Activated CD4-positive, alpha-beta T cell treated with anti-CD3 and anti-CD28 coated beads, Interleukin-2, amount 50 U/mL, for 24 hours (primary cell): ENCODE results near the gene ABCG1.

Source experiments
- DNase-seq, 2 donors: peaks; one replicate each; pipeline ENCODE4 v3.0.0-alpha.2; 2020; ENCODE audit warnings: low read depth in 1 of 2, low spot score in 1 of 2

Gene ABCG1

DNA sequence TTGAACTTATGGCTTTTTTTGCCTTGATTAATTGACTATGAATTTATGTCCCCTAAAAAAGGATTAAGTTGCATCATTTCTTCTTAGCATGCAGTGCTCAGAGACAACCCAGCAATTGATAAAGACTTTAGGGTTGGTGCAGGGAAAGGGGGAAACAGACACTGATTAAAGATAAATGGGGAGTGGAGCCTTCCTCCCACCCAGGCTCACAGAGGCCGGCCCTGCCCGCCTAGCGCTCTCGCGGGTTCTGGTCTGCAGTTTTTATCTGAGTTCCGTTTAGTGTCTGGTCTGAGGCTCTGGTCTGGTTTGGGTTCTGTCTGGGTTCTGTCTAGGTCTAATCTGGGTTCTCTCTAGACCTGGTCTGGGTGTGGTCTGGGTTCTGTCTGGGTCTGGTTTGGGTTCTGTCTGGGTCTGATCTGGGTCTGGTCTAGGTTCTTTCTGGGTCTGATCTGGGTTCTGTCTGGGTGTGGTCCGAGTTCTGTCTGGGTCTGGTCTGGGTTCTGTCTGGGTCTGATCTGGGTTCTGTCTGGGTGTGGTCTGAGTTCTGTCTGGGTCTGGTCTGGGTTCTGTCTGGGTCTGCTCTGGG, 48.1 kb downstream of the ABCG1 start:
- no peak for DNase-seq

- no peak for DNase-seq
Measured at GRCh38 chr21:42269386-42269785, 50.4 kb downstream of the ABCG1 start.

DNA sequence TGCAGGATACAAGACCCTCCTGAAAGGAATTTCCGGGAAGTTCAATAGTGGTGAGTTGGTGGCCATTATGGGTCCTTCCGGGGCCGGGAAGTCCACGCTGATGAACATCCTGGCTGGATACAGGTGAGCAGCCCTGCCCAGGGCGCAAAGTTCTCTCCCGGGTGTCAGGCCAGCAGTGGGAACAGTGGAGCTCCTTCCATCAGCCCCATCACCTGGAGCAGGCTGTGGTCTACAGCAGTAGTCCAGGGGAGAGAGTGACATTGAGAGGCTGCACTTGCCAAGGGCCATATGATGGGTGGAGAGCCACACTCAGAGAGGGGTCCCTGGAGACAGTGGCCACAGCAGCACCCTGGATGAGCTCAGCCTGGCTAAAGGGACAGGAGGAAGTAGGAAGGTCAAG, 52.1 kb downstream of the ABCG1 start:
- no peak for DNase-seq

GRCh38 chr21:42272109-42272962, 53.4 kb downstream of the ABCG1 start:
- DNase-seq: no peak

GRCh38 chr21:42272984-42273600, 54.2 kb downstream of the ABCG1 start:
- DNase-seq: no peak

- DNase-seq: no peak
Measured at GRCh38 chr21:42276076-42276475, 57.1 kb downstream of the ABCG1 start.

DNA sequence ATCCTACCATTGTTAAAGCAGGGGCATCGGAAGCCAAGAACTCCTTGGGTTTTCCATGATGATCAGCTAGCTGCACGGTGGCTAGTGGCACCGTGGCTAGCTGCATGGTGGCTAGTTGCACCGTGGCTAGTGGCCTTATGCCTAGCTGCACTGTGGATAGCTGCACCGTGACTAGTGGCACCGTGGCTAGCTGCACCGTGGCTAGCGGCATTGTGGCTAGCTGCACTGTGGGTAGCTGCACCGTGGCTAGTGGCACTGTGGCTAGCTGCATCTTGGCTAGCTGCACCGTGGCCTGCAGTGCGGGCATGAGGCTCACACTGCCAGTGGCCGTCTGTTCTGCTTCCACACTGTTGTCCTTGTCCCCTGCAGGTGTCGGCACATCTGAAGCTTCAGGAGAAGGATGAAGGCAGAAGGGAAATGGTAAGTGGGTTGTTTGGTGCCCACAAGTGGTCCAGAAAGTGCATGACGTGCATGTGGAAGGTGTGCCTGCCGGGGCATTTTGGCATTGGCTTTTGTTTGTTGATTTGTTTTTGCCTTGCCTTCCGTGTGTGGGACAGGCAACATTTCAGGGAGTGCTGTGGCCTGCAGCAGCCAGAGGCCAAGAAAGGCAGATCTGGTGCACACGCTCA, 57.7 kb downstream of the ABCG1 start:
- DNase-seq: no peak

GRCh38 chr21:42277593-42277992, 58.7 kb downstream of the ABCG1 start:
- no peak for DNase-seq

DNA sequence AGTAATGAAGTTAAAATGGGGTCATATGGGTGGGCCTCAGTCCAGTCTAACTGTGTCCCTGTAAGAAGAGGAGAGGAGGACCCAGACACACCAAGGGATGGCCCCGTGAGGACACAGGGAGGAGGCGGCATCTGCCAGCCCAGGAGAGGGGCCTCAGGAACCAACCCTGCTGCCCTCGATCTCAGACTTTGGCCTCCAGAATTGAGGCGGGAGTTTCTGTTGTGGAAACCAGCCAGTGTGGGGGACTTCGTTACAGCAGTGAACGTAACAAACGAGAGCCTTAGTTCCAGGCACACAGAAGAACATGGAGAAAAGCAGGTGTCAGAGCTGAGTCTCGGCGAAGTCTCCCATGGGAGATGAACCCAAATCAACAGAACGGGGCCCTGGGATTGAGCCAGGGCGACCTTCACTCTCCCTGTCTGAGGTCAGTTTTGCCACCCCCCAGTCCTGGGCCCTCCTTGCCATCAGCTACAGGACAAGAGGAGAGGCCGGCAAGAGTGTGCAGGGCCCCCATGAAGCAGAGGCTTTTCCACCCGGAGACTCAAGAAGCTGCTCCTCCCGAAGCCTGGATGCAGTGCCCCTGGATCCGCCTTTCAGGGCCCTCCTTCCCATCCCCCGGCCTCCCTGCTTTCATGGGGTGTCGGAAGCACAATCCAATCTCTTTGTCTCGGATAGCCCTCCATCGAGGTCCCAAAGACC, 59.7 kb downstream of the ABCG1 start:
- DNase-seq: no peak

DNA sequence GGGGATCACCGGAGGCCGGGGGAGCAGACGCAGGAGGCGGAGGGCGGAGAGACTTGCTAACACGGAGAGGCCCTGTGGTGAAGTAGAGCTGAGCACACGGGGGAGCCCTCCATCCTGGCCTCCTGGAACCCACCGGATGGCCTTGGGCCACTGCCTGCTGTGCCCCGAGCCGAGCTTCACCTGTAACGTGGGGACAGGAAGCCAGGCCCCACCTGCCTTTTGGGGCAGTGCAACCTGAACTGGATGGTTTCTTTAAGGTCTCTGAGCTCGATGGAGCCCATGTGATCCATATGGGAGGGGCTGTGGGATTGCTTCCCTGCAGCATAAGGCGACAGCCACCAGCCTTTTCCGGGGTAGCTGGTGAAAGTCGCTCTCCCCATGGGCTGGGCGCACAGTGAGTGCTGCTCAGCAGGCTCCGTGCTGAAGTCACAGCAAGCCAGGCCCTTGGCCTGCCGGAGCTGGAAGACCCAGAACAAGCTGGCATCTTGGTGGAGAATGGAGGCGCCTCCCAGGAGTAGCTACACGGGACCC, 60.5 kb downstream of the ABCG1 start:
- no peak for DNase-seq

DNA sequence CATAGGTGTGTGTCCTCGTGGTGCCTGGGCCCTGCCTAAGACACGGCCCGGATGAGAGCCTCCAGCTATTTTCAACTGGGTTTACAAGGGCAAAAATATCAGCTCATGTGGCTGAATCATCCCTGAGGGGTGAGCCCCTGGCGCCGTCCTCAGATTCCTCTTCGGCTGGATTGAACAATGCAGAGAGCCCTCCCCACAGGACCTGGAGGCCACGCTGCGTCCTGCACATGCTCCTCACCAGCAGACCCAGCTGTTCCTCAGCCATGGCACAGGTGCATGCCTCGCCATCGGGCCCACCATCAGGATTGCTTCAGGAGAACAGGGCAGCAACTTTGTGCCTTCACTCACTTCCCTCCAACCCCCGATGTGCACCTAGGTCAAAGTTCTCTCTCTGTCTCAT, 60.9 kb downstream of the ABCG1 start:
- DNase-seq: no peak

GRCh38 chr21:42280356-42281180, 61.6 kb downstream of the ABCG1 start:
- DNase-seq: no peak

- DNase-seq: no peak
Measured at GRCh38 chr21:42281181-42281680, 62.3 kb downstream of the ABCG1 start.

DNA sequence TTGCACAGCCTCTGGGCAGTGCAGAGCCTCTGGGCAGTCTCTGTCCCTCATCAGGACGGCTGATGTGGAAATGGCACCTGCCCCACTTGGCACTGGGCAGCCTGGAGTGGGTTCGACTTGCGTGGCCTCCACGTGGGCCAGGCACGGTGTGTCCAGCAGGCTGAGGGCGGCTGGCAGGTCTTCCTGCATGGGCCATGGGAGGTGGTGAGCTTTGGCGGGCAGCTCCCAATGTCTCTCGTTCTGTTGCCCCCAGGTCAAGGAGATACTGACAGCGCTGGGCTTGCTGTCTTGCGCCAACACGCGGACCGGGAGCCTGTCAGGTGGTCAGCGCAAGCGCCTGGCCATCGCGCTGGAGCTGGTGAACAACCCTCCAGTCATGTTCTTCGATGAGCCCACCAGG, 63.1 kb downstream of the ABCG1 start:
- no peak for DNase-seq

GRCh38 chr21:42282715-42283114, 63.8 kb downstream of the ABCG1 start:
- DNase-seq: no peak

- no peak for DNase-seq
Measured at GRCh38 chr21:42285569-42286245, 66.8 kb downstream of the ABCG1 start.

- no peak for DNase-seq
Measured at GRCh38 chr21:42286416-42286815, 67.5 kb downstream of the ABCG1 start.

DNA sequence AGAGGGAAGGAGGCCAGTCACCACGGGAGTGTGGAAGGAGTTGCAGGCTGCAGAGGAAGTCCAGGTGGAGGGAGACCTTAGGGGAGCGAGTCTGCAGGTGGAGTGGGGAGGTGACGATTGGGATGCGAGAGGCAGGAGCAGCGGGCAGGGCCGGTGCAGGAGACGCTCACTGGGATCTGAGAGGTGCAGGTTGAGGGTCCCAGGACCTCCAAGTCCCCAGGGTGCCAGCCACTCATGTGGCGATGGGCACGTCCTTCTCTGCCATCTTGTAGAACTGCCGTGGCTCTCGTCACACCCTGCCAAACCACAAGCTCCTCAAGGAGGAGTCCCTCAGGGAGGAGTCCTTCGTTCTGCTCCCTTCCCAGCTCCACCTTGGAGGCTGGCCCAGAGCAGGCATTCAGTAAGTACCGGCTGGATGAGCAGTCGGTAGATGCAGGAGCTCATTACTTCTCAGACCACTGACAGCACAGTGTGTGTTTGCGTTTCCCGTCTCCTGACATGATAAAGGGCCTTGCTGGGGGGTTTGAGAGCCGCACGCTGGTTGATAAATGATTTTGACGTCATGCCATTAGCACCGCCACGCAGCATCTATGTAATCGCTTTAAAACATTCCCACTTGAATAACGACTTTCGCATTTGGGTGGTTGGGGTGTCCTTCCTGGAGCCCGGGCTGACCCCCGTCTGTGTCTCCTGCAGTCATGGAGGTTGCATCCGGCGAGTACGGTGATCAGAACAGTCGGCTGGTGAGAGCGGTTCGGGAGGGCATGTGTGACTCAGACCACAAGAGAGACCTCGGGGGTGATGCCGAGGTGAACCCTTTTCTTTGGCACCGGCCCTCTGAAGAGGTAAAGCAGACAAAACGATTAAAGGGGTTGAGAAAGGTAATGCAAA, 68.5 kb downstream of the ABCG1 start:
- DNase-seq: no peak
